Endothelial cell of umbilical vein (primary cell): ENCODE data around the gene HOXA11.

Experiments used
- CTCF ChIP-seq, 2 donors: IDR thresholded peaks; 1 replicate in 1 of 2; 2 replicates in 1 of 2; pipeline ENCODE4 v1.5.1; 2011; ENCODE audit warnings: low read length in 2 of 2, mild to moderate bottlenecking in 2 of 2, moderate library complexity in 2 of 2, control low read depth in 1 of 2, inconsistent platforms in 1 of 2, low read depth in 1 of 2; ENCODE audit not compliant: insufficient read depth in 1 of 2; ENCODE audit errors: extremely low read depth in 1 of 2
- EZH2 ChIP-seq: IDR thresholded peaks from 2 replicates; pipeline ENCODE4 v1.6.1; 2012; ENCODE audit warnings: borderline replicate concordance, low read depth, mild to moderate bottlenecking, moderate library complexity, low read length, inconsistent platforms; ENCODE audit not compliant: severe bottlenecking
- MAX ChIP-seq: IDR thresholded peaks from 2 replicates; pipeline ENCODE4 v1.6.1; 2011; ENCODE audit not compliant: insufficient read depth, insufficient read length

GRCh38 chr7:27184337-27185012, 557 bp downstream of the HOXA11 start:
- TF ChIP-seq CTCF (IDR thresholded peaks at IDR 0.05; ENCODE audit: extremely low read depth in 1 of 2, insufficient read depth in 1 of 2, low read depth in 1 of 2, low read length in 2 of 2) = no peak
- no peak for TF ChIP-seq EZH2
- TF ChIP-seq MAX = no peak
